GM23338 (cell line): ENCODE measurements around the gene SIPA1. TPM values are rescaled to one million over a fixed set of nuclear protein-coding genes. Genes with fewer than 3 reads are reported as not detected.

Source experiments
- ATAC-seq: fragments of 200-7000 bp; cut with Tn5 transposase; 3 replicates; pipeline ENCODE4 v1.9.1; 2020
- DNase-seq: peaks from one replicate; pipeline ENCODE4 v3.0.0-alpha.2; 2015; ENCODE audit warnings: low spot score
- H2AFZ ChIP-seq: fragments of 200-600 bp; sonication (generic); 2 replicates; pipeline ENCODE4 v1.8.0; 2016; ENCODE audit warnings: antibody characterized with exemption, mild to moderate bottlenecking, moderate library complexity
- H3F3A ChIP-seq: fragments of 200-600 bp; sonication (generic); replicated peaks from 2 replicates; pipeline ENCODE4 v1.8.0; 2017; ENCODE audit warnings: antibody characterized with exemption, mixed run types, low read depth
- H3K27ac ChIP-seq: fragments of 200-600 bp; sonication (generic); 2 replicates; pipeline ENCODE4 v1.6.1; 2016; ENCODE audit warnings: low read depth
- H3K27me3 ChIP-seq: fragments of 200-600 bp; sonication (generic); 2 replicates; pipeline ENCODE4 v1.8.0; 2016; ENCODE audit warnings: mild to moderate bottlenecking, mixed run types, moderate library complexity; ENCODE audit not compliant: insufficient read depth
- H3K36me3 ChIP-seq: fragments of 200-600 bp; sonication (generic); 2 replicates; pipeline ENCODE4 v1.8.0; 2016; ENCODE audit warnings: mild to moderate bottlenecking; ENCODE audit not compliant: insufficient read depth
- H3K4me1 ChIP-seq: fragments of 200-600 bp; sonication (generic); 2 replicates; pipeline ENCODE4 v1.8.0; 2016; ENCODE audit warnings: mild to moderate bottlenecking, moderate library complexity; ENCODE audit not compliant: insufficient read depth
- H3K4me2 ChIP-seq: fragments of 200-600 bp; sonication (generic); 2 replicates; pipeline ENCODE4 v1.7.1; 2017; ENCODE audit warnings: mixed run types
- H3K4me3 ChIP-seq: fragments of 200-600 bp; sonication (generic); 2 replicates; pipeline ENCODE4 v1.6.1; 2016; ENCODE audit warnings: mixed run types
- H3K79me2 ChIP-seq: fragments of 200-600 bp; sonication (generic); replicated peaks from 2 replicates; pipeline ENCODE4 v1.8.0; 2017; ENCODE audit warnings: mild to moderate bottlenecking; ENCODE audit not compliant: insufficient read depth
- H3K9me2 ChIP-seq: fragments of 200-600 bp; sonication (generic); 2 replicates; pipeline ENCODE4 v1.8.0; 2017; ENCODE audit not compliant: insufficient read depth
- H4K20me1 ChIP-seq: fragments of 200-600 bp; sonication (generic); replicated peaks from 2 replicates; pipeline ENCODE4 v1.8.0; 2017; ENCODE audit warnings: mild to moderate bottlenecking; ENCODE audit not compliant: insufficient read depth
- H3K27ac Mint-ChIP-seq: 2 replicates; pipeline ENCODE4 v1.8.0; 2020; ENCODE audit warnings: inconsistent platforms, mild to moderate bottlenecking, moderate library complexity, mixed read lengths
- H3K27me3 Mint-ChIP-seq: 3 replicates; pipeline ENCODE4 v1.8.0; 2022; ENCODE audit warnings: low read depth, mild to moderate bottlenecking, moderate library complexity, mixed read lengths, inconsistent platforms; ENCODE audit not compliant: insufficient read depth, poor library complexity
- H3K36me3 Mint-ChIP-seq: 3 replicates; pipeline ENCODE4 v1.8.0; 2021; ENCODE audit warnings: low read depth, mild to moderate bottlenecking, inconsistent platforms, moderate library complexity, mixed read lengths
- H3K4me1 Mint-ChIP-seq: 3 replicates; pipeline ENCODE4 v1.8.0; 2020; ENCODE audit warnings: mild to moderate bottlenecking, inconsistent platforms, mixed read lengths
- H3K4me3 Mint-ChIP-seq: 3 replicates; pipeline ENCODE4 v1.8.0; 2021; ENCODE audit warnings: moderate library complexity, mild to moderate bottlenecking, inconsistent platforms, mixed read lengths
- H3K9me3 Mint-ChIP-seq: 3 replicates; pipeline ENCODE4 v1.8.0; 2020; ENCODE audit warnings: moderate library complexity, mild to moderate bottlenecking, inconsistent platforms, mixed read lengths
- CREB1 ChIP-seq: fragments of 250-450 bp; sonication (Bioruptor Pico); IDR thresholded peaks from 2 replicates; pipeline ENCODE4 v1.5.0; 2020; ENCODE audit warnings: low read depth, mild to moderate bottlenecking, moderate library complexity
- CTCF ChIP-seq, 2 experiments: fragments of 200-600 bp in 1 of 2; sonication (generic) in 1 of 2; conservative IDR thresholded peaks; 2 replicates each; pipeline versions ENCODE4 v1.5.1 to v1.6.1; 2016 to 2017; ENCODE audit warnings: antibody characterized with exemption in 2 of 2, low read depth in 2 of 2, mild to moderate bottlenecking in 2 of 2, moderate library complexity in 1 of 2
- ETS1 ChIP-seq: IDR thresholded peaks from 2 replicates; pipeline ENCODE4 v1.6.1; 2016; ENCODE audit warnings: antibody characterized with exemption
- EZH2 ChIP-seq: fragments of 200-600 bp; sonication (generic); IDR thresholded peaks from one replicate; pipeline ENCODE4 v1.8.0; 2017; ENCODE audit warnings: antibody characterized with exemption, mild to moderate bottlenecking, low read depth; ENCODE audit not compliant: unreplicated experiment
- EZH2phosphoT487 ChIP-seq: fragments of 200-600 bp; sonication (generic); IDR thresholded peaks from one replicate; pipeline ENCODE4 v1.8.1; 2018; ENCODE audit warnings: antibody characterized with exemption; ENCODE audit not compliant: unreplicated experiment
- JUNB ChIP-seq: IDR thresholded peaks from one replicate; pipeline ENCODE4 v1.6.1; 2016; ENCODE audit warnings: antibody characterized with exemption; ENCODE audit not compliant: unreplicated experiment
- NANOG ChIP-seq: IDR thresholded peaks from 2 replicates; pipeline ENCODE4 v1.6.1; 2016; ENCODE audit warnings: antibody characterized with exemption, borderline replicate concordance
- POLR2AphosphoS5 ChIP-seq: IDR thresholded peaks from 2 replicates; pipeline ENCODE4 v1.6.1; 2016; ENCODE audit warnings: antibody characterized with exemption, low read depth
- REST ChIP-seq: IDR thresholded peaks from one replicate; pipeline ENCODE4 v1.6.1; 2018; ENCODE audit warnings: antibody characterized with exemption; ENCODE audit not compliant: unreplicated experiment
- STAT1 ChIP-seq: IDR thresholded peaks from one replicate; pipeline ENCODE4 v1.6.1; 2016; ENCODE audit warnings: antibody characterized with exemption; ENCODE audit not compliant: unreplicated experiment
- ZNF114 ChIP-seq: fragments of 250-450 bp; sonication (Bioruptor Pico); IDR thresholded peaks from 2 replicates; pipeline ENCODE4 v1.5.0; 2020; ENCODE audit warnings: mild to moderate bottlenecking, moderate library complexity
- ZNF331 ChIP-seq: fragments of 250-450 bp; sonication (Bioruptor Pico); IDR thresholded peaks from 2 replicates; pipeline ENCODE4 v1.5.0; 2020; ENCODE audit warnings: low read depth, mild to moderate bottlenecking, moderate library complexity
- ZNF462 ChIP-seq: fragments of 250-450 bp; sonication (Bioruptor Pico); IDR thresholded peaks from 2 replicates; pipeline ENCODE4 v1.5.0; 2020; ENCODE audit warnings: mild to moderate bottlenecking, moderate library complexity
- polyA plus RNA-seq: library from polyadenylated mRNA; unstranded; fragments of >200 nt; fragmentation: Nextera tagmentation; extraction: Ambion mirVana; gene quantifications from 2 replicates; pipeline ENCODE4 v1.2.1, GENCODE V29; 2016
- total RNA-seq: library from RNA; depleted of rRNA; stranded (reverse); fragments of >200 nt; shearing (Covaris generic); gene quantifications from 2 replicates; pipeline ENCODE4 v1.2.3, GENCODE V29; 2014

Gene SIPA1
- total and polyA plus RNA-seq, 2 experiments from 2014 or later = 50.1 to 54.6 TPM

GRCh38 chr11:65590240-65590738, 47.6 kb upstream of the SIPA1 start:
- Mint-ChIP-seq H3K27ac (no peak overlapping the region), H3K4me3 (peak overlapping the region; percentile 30; the same call in 1 of the 3 replicates)

More at GRCh38 chr11:65590240-65590738, 47.6 kb upstream of the SIPA1 start:
- Mint-ChIP-seq H3K36me3 (peaks cover 2% of the 10 kb centered on the region; the same call in 1 of the 3 replicates), H3K27me3 (peaks cover 60% of the 10 kb centered on the region), H3K4me1 (peaks cover 26% of the 10 kb centered on the region), H3K9me3 (no peaks in the 10 kb centered on the region)
- Histone ChIP-seq H3K4me1 (peaks cover 13% of the 10 kb centered on the region; the same call in 1 of the 2 replicates), H3K36me3 (no peaks in the 10 kb centered on the region), H3K79me2 (no peaks in the 10 kb centered on the region), H3K4me2 (no peak overlapping the region), H3K27me3 (peaks cover 71% of the 10 kb centered on the region), H3K27ac (no peak overlapping the region), H3K9me2 (no peaks in the 10 kb centered on the region), H3K4me3 (no peak overlapping the region), H4K20me1 (no peaks in the 10 kb centered on the region), H3F3A (peaks cover 36% of the 10 kb centered on the region), H2AFZ (no peak overlapping the region)
- TF ChIP-seq ZNF462 (CRISPR knock-in tag) (no peak), ETS1 (no peak), EZH2 (no peak), JUNB (no peak), REST (no peak), STAT1 (no peak), ZNF331 (CRISPR knock-in tag) (no peak), EZH2phosphoT487 (no peak), ZNF114 (CRISPR knock-in tag) (no peak), POLR2AphosphoS5 (no peak), CREB1 (CRISPR knock-in tag) (no peak), NANOG (no peak), CTCF (conservative IDR thresholded peaks at IDR 0.05; ENCODE audit: low read depth in 2 of 2) (no peak)
- no peak for DNase-seq
- no peak for ATAC-seq
